GM12878 (cell line): ENCODE results near the gene NLRP6. TPM values are rescaled to one million over a fixed set of nuclear protein-coding genes. Genes with fewer than 3 reads are reported as not detected.

Source experiments
- ATAC-seq: fragments of 200-7000 bp; cut with Tn5 transposase; 3 replicates; pipeline ENCODE4 v1.9.1; 2020; ENCODE audit warnings: mild to moderate bottlenecking, moderate library complexity
- BruUV-seq: library from RNA; stranded (reverse); fragments of 400-500 nt; replicated peaks from 2 replicates; lab custom pipeline; 2021; lab: Mats Ljungman, UMichigan
- CTCF ChIA-PET: fragments of 300-600 bp; sonication (Branson Sonifier 250); formaldehyde crosslinking; extraction: SDS; loops from one replicate; lab custom pipeline; 2021; ENCODE audit warnings: inconsistent platforms; lab: Yijun Ruan, JAX
- POLR2A ChIA-PET: fragments of 350-600 bp; formaldehyde crosslinking; extraction: SDS; loops from one replicate; lab custom pipeline; 2021; ENCODE audit warnings: inconsistent platforms; lab: Charles Lee
- RAD21 ChIA-PET: fragments of 300-600 bp; sonication (Branson Sonifier 250); formaldehyde crosslinking; loops from one replicate; lab custom pipeline; 2023; ENCODE audit warnings: antibody characterized with exemption; ENCODE audit not compliant: unreplicated experiment; lab: Charles Lee
- SMC1A ChIA-PET: fragments of 300-600 bp; sonication (Branson Sonifier 250); formaldehyde crosslinking; loops from one replicate; lab custom pipeline; 2023; ENCODE audit not compliant: unreplicated experiment, uncharacterized antibody; lab: Charles Lee
- DNase-seq: peaks from one replicate; pipeline ENCODE4 v3.0.0-alpha.2; 2011; ENCODE audit warnings: low read depth, low spot score
- FAIRE-seq: peaks from 3 replicates; lab custom pipeline; 2011; peaks lifted over from hg19 to GRCh38; lab: Jason Lieb, UNC
- H2AFZ ChIP-seq: 2 replicates; pipeline ENCODE4 v1.6.0; 2011; ENCODE audit warnings: low read depth, low read length, control low read depth; ENCODE audit not compliant: control insufficient read depth
- H3K27ac ChIP-seq: 2 replicates; pipeline ENCODE4 v1.5.1; 2011; ENCODE audit warnings: control low read depth; ENCODE audit not compliant: control insufficient read depth, insufficient read depth
- H3K27me3 ChIP-seq, 2 experiments: replicated peaks in 1 of 2; 2 replicates each; pipeline versions ENCODE4 v1.6.0 to v1.6.1; 2011; ENCODE audit warnings: low read length in 1 of 2; ENCODE audit not compliant: control insufficient read depth in 2 of 2, insufficient read depth in 2 of 2
- H3K36me3 ChIP-seq, 2 experiments: 2 replicates each; pipeline ENCODE4 v1.5.1; 2011; ENCODE audit warnings: low read length in 1 of 2; ENCODE audit not compliant: control insufficient read depth in 2 of 2, insufficient read depth in 2 of 2
- H3K4me1 ChIP-seq: 2 replicates; pipeline ENCODE4 v1.6.1; 2011; ENCODE audit warnings: mild to moderate bottlenecking, low read length, moderate library complexity, mixed read lengths; ENCODE audit not compliant: control insufficient read depth, insufficient read depth
- H3K4me2 ChIP-seq: 2 replicates; pipeline ENCODE4 v1.6.0; 2011; ENCODE audit warnings: control low read depth; ENCODE audit not compliant: control insufficient read depth, insufficient read depth
- H3K4me3 ChIP-seq: fragments of 200-600 bp; sonication (generic); 2 replicates; pipeline ENCODE4 v1.5.1; 2016
- H3K79me2 ChIP-seq: 2 replicates; pipeline ENCODE4 v1.6.0; 2011; ENCODE audit warnings: low read length; ENCODE audit not compliant: control insufficient read depth, insufficient read depth
- H3K9ac ChIP-seq: 2 replicates; pipeline ENCODE4 v1.8.0; 2011; ENCODE audit warnings: low read length, control low read depth, mixed read lengths; ENCODE audit not compliant: control insufficient read depth, insufficient read depth
- H3K9me3 ChIP-seq: replicated peaks from 3 replicates; pipeline ENCODE4 v1.5.1; 2011; ENCODE audit warnings: mild to moderate bottlenecking, low read length; ENCODE audit not compliant: control insufficient read depth, insufficient read depth
- H4K20me1 ChIP-seq: 2 replicates; pipeline ENCODE4 v1.6.0; 2011; ENCODE audit not compliant: control insufficient read depth, insufficient read depth
- ESRRA ChIP-seq: IDR thresholded peaks from 2 replicates; pipeline ENCODE4 v1.6.1; 2012; ENCODE audit warnings: mild to moderate bottlenecking, low read length, improper control_type of control experiment
- ETV6 ChIP-seq, 2 experiments: fragments of 450-650 bp in 1 of 2; IDR thresholded peaks in 1 of 2; conservative IDR thresholded peaks in 1 of 2; 2 replicates each; pipeline ENCODE4 v1.6.1; 2014; ENCODE audit warnings: antibody characterized with exemption in 1 of 2, borderline replicate concordance in 1 of 2, low read depth in 1 of 2, mild to moderate bottlenecking in 1 of 2, moderate library complexity in 1 of 2
- HDAC2 ChIP-seq: fragments of 200-600 bp; sonication (generic); IDR thresholded peaks from 2 replicates; pipeline ENCODE4 v1.6.1; 2017
- MEF2B ChIP-seq: fragments of 450-650 bp; IDR thresholded peaks from 2 replicates; pipeline ENCODE4 v1.6.1; 2018; ENCODE audit warnings: mild to moderate bottlenecking, moderate library complexity; ENCODE audit not compliant: partially characterized antibody, poor library complexity, severe bottlenecking
- SIN3A ChIP-seq: IDR thresholded peaks from 2 replicates; pipeline ENCODE4 v1.6.1; 2012; ENCODE audit warnings: low read depth, low read length, improper control_type of control experiment
- WGBS: methylation state at CpG from one replicate; pipeline ENCODE4 v1.1.6; 2016; ENCODE audit warnings: low lambda C conversion rate; ENCODE audit not compliant: insufficient replicate concordance, insufficient coverage; ENCODE audit errors: missing lambda C conversion rate; 5-methylcytosine and 5-hydroxymethylcytosine counted together
- in situ Hi-C: fragments of 300-500 bp; cut with MboI; formaldehyde crosslinking; loops from 9 replicates; pipeline ENCODE4 v1.14.3; 2018; ENCODE audit warnings: mixed read lengths
- intact Hi-C: fragments of 100-400 bp; cut with micrococcal nuclease; formaldehyde crosslinking; loops from one replicate; pipeline ENCODE4 v1.14.2; 2022; ENCODE audit not compliant: unreplicated experiment
- polyA plus RNA-seq, 11 experiments: library from polyadenylated mRNA; depleted of rRNA in 4 of 11; unstranded in 6 of 11; stranded (reverse) in 5 of 11; fragments of >200 nt; fragmentation: Nextera tagmentation in 4 of 11; fragmentation: Illumina TruSeq in 1 of 11; extraction: Ambion mirVana in 4 of 11; extraction: Trizol in 1 of 11; gene quantifications; 1 replicate in 1 of 11; 2 replicates in 10 of 11; pipeline versions ENCODE4 v1.2.1 to v1.2.3, GENCODE V29; 2011 to 2016; ENCODE audit warnings: inconsistent platforms in 2 of 11, missing spikeins in 2 of 11, low read depth in 1 of 11
- total RNA-seq, 4 experiments: library from RNA; depleted of rRNA in 3 of 4; stranded (reverse); fragments of >200 nt in 3 of 4; fragmentation: Illumina TruSeq in 1 of 4; extraction: Trizol in 1 of 4; gene quantifications; 2 replicates each; pipeline versions ENCODE4 v1.2.1 to v1.2.3, GENCODE V29; 2013 to 2021

Gene NLRP6
- total and polyA plus RNA-seq, 10 of the 15 experiments (the other 5 are each of a cell fraction or from before 2014, with no cell fraction given), result 0.03 to 0.11 TPM; not detected in 8

- H3K4me2 ChIP-seq, result 0 out of 2 replicates have a peak overlapping the region, but pooled peaks have one; percentile 13
- ChIA-PET POLR2A (interaction anchor here (1.2 kb wide), 1 partner anchor 16 kb away, joined by 3 read pairs; no protein-coding TSS in a partner anchor), CTCF (interaction anchor here (1.4 kb wide), 1 partner anchor 20 kb away, joined by 3 read pairs; no protein-coding TSS in a partner anchor), RAD21 (no interaction called here), SMC1A (interaction anchor here (1.0 kb wide), 1 partner anchor 19 kb away, joined by 3 read pairs; the partner anchor contains the start of gene PGGHG)
- no peaks in the 10 kb centered on the region for H3K9me3 ChIP-seq
- ATAC-seq (no peak), DNase-seq (no peak), FAIRE-seq (no peak)
- H3K9ac ChIP-seq, result no peak overlapping the region
- H3K36me3 ChIP-seq, result no peaks in the 10 kb centered on the region
- no peak for TF ChIP-seq ESRRA
- TF ChIP-seq HDAC2, result no peak
- TF ChIP-seq ETV6 (conservative IDR thresholded peaks at IDR 0.05 in 1 of 2, IDR thresholded peaks at IDR 0.05 in 1 of 2; ENCODE audit: borderline replicate concordance in 1 of 2, low read depth in 1 of 2), result no peak
- no peak for TF ChIP-seq MEF2B
- no peak for TF ChIP-seq SIN3A
- H3K79me2 ChIP-seq, result peaks cover 7% of the 10 kb centered on the region
- BruUV-seq, result no TSS peak
- in situ Hi-C loops, result no loop called here
- peaks cover 14% of the 10 kb centered on the region for H3K4me1 ChIP-seq
- no peak overlapping the region for H3K4me3 ChIP-seq
- no peaks in the 10 kb centered on the region for H4K20me1 ChIP-seq
- WGBS, result 79% methylated on average over 18 of the region's 18 CpGs
- no peaks in the 10 kb centered on the region for H3K27me3 ChIP-seq
- no peak overlapping the region for H3K27ac ChIP-seq
- intact Hi-C loops, result no loop called here
- H2AFZ ChIP-seq, result no peak overlapping the region
Observed at GRCh38 chr11:270451-271318, 7.5 kb upstream of the NLRP6 start.
